Neuron (in vitro differentiated cells): Measurements from ENCODE around the gene SPEG.

Experiments used
- H2AFZ ChIP-seq: one replicate; pipeline ENCODE4 v1.6.1; 2013; ENCODE audit warnings: low read depth, mild to moderate bottlenecking, inconsistent platforms, low read length, moderate library complexity
- H3K27me3 ChIP-seq: one replicate; pipeline ENCODE4 v1.6.1; 2013; ENCODE audit warnings: low read length; ENCODE audit not compliant: insufficient read depth
- H3K36me3 ChIP-seq: one replicate; pipeline ENCODE4 v1.6.1; 2013; ENCODE audit warnings: low read length; ENCODE audit not compliant: insufficient read depth
- H3K4me1 ChIP-seq: one replicate; pipeline ENCODE4 v1.6.1; 2013; ENCODE audit warnings: low read length; ENCODE audit not compliant: insufficient read depth
- H3K4me3 ChIP-seq: 2 replicates; pipeline ENCODE4 v1.5.1; 2013; ENCODE audit warnings: mild to moderate bottlenecking, low read length, moderate library complexity
- H3K9me3 ChIP-seq: one replicate; pipeline ENCODE4 v1.6.1; 2013; ENCODE audit warnings: low read length

Gene SPEG

GRCh38 chr2:219445220-219445640 lies 10.6 kb downstream of the SPEG start:
- H3K9me3 ChIP-seq: no peaks in the 10 kb centered on the region
- H3K36me3 ChIP-seq: no peaks in the 10 kb centered on the region
- peaks cover 31% of the 10 kb centered on the region for H3K4me1 ChIP-seq
- H3K27me3 ChIP-seq: peaks cover 11% of the 10 kb centered on the region
- no peak overlapping the region for H3K4me3 ChIP-seq
- H2AFZ ChIP-seq: no peak overlapping the region

- peaks cover 4% of the 10 kb centered on the region for H3K27me3 ChIP-seq
- peaks cover 31% of the 10 kb centered on the region for H3K4me1 ChIP-seq
- H3K4me3 ChIP-seq: no peak overlapping the region
Observed at GRCh38 chr2:219446101-219446504, 11.5 kb downstream of the SPEG start.

GRCh38 chr2:219446689-219447088 lies 12.0 kb downstream of the SPEG start:
- no peaks in the 10 kb centered on the region for H3K36me3 ChIP-seq
- no peaks in the 10 kb centered on the region for H3K27me3 ChIP-seq
- no peaks in the 10 kb centered on the region for H3K9me3 ChIP-seq
- peaks cover 26% of the 10 kb centered on the region for H3K4me1 ChIP-seq
- no peak overlapping the region for H2AFZ ChIP-seq
- no peak overlapping the region for H3K4me3 ChIP-seq

More at GRCh38 chr2:219446101-219446504, 11.5 kb downstream of the SPEG start:
- Histone ChIP-seq H2AFZ (no peak overlapping the region), H3K9me3 (no peaks in the 10 kb centered on the region), H3K36me3 (no peaks in the 10 kb centered on the region)

- no peak overlapping the region for H3K4me3 ChIP-seq
- H3K27me3 ChIP-seq: no peaks in the 10 kb centered on the region
- peaks cover 24% of the 10 kb centered on the region for H3K4me1 ChIP-seq
- H3K36me3 ChIP-seq: no peaks in the 10 kb centered on the region
- no peaks in the 10 kb centered on the region for H3K9me3 ChIP-seq
- H2AFZ ChIP-seq: no peak overlapping the region
Observed at GRCh38 chr2:219447242-219448098, 12.8 kb downstream of the SPEG start.

GRCh38 chr2:219448099-219448775 lies 13.6 kb downstream of the SPEG start:
- peaks cover 22% of the 10 kb centered on the region for H3K4me1 ChIP-seq

GRCh38 chr2:219448776-219449341 lies 14.2 kb downstream of the SPEG start:
- peaks cover 29% of the 10 kb centered on the region for H3K4me1 ChIP-seq
- H3K9me3 ChIP-seq: no peaks in the 10 kb centered on the region
- H3K27me3 ChIP-seq: no peaks in the 10 kb centered on the region
- H3K36me3 ChIP-seq: no peaks in the 10 kb centered on the region
- no peak overlapping the region for H3K4me3 ChIP-seq
- no peak overlapping the region for H2AFZ ChIP-seq

More at GRCh38 chr2:219448099-219448775, 13.6 kb downstream of the SPEG start:
- no peaks in the 10 kb centered on the region for H3K36me3 ChIP-seq
- no peaks in the 10 kb centered on the region for H3K9me3 ChIP-seq
- no peak overlapping the region for H3K4me3 ChIP-seq
- H2AFZ ChIP-seq: no peak overlapping the region
- H3K27me3 ChIP-seq: no peaks in the 10 kb centered on the region

- Histone ChIP-seq H2AFZ (no peak overlapping the region), H3K9me3 (no peaks in the 10 kb centered on the region), H3K4me3 (no peak overlapping the region), H3K27me3 (no peaks in the 10 kb centered on the region), H3K36me3 (no peaks in the 10 kb centered on the region), H3K4me1 (peaks cover 33% of the 10 kb centered on the region)
Observed at GRCh38 chr2:219449609-219450008, 15.0 kb downstream of the SPEG start.

GRCh38 chr2:219451661-219452360 lies 17.2 kb downstream of the SPEG start:
- Histone ChIP-seq H3K36me3 (no peaks in the 10 kb centered on the region), H3K9me3 (no peaks in the 10 kb centered on the region), H3K4me3 (no peak overlapping the region), H3K4me1 (peaks cover 15% of the 10 kb centered on the region), H2AFZ (no peak overlapping the region), H3K27me3 (no peaks in the 10 kb centered on the region)

- Histone ChIP-seq H3K4me3 (no peak overlapping the region), H3K9me3 (no peaks in the 10 kb centered on the region), H3K4me1 (peaks cover 13% of the 10 kb centered on the region), H3K27me3 (no peaks in the 10 kb centered on the region), H3K36me3 (no peaks in the 10 kb centered on the region), H2AFZ (no peak overlapping the region)
Observed at GRCh38 chr2:219452361-219453317, 18.0 kb downstream of the SPEG start.

GRCh38 chr2:219453671-219454590 lies 19.3 kb downstream of the SPEG start:
- Histone ChIP-seq H3K36me3 (no peaks in the 10 kb centered on the region), H3K4me1 (peaks cover 21% of the 10 kb centered on the region), H3K27me3 (no peaks in the 10 kb centered on the region), H3K9me3 (no peaks in the 10 kb centered on the region), H2AFZ (no peak overlapping the region), H3K4me3 (no peak overlapping the region)

- Histone ChIP-seq H3K9me3 (no peaks in the 10 kb centered on the region), H2AFZ (no peak overlapping the region), H3K36me3 (no peaks in the 10 kb centered on the region), H3K27me3 (no peaks in the 10 kb centered on the region), H3K4me3 (no peak overlapping the region), H3K4me1 (peaks cover 36% of the 10 kb centered on the region)
Observed at GRCh38 chr2:219455581-219455980, 20.9 kb downstream of the SPEG start.
